SIG-M5 (cell line): Measurements from ENCODE around the gene EXOSC5.
"Not testable (repeated sequence)": the region's sequence is repeated elsewhere in the genome, so short reads cannot be mapped to it uniquely, and the experiment has no call there.

Experiments
- DNase-seq: peaks from one replicate; lab custom pipeline; 2025; lab: John Stamatoyannopoulos, UW

The EXOSC5 gene

DNA sequence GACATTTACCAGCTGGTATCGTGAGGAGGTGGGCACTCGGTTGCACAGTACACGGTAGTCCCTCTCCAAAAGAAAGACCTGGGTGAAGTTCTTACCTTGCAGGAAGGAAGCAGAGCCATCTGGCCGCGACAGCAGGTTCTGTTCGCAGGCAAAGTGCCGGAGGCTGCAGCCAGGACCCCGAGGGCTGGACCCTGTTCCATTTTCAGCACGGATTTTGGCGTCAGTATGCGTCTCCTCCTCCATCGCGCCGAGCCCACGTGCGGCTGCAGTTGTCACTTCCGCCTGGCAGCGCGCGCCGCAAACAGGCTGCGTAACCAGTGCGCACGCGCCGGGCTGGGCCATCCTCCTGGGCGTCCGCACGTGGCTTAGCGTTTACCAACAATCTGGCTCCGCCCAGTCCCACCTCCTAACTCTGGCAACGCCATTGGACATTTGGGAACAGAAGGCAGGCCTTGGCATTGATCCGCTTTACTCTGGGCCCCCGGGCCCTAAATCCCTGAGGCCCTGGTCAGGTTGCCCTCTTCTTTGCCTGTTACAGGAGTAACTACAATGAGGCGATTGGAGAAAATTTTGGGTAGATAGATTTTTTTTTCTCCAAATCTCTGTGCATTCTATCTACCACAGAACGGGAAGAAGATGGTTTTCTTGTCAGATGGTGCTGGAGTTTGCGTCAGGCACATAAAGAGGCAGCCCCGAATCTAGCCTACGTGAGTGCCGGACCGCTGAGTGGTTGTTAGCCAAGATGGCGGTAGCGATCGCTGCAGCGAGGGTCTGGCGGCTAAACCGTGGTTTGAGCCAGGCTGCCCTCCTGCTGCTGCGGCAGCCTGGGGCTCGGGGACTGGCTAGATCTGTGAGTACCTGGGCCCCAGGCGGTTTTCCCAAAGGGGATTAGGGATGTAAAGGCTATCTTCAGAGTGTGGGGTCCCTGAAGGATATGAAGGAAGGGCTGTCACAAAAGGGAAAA is at the start of gene EXOSC5, which contains the start of gene BCKDHA:
Gene EXOSC5 (minus strand): TSS at position 274 of the 964 bp plus-strand sequence. CDS start 31 bp downstream, at position 243.
Gene BCKDHA (plus strand): TSS at position 733 of the 964 bp plus-strand sequence. CDS start 10 bp downstream, at position 743.
- peak; percentile 92 for DNase-seq

DNA sequence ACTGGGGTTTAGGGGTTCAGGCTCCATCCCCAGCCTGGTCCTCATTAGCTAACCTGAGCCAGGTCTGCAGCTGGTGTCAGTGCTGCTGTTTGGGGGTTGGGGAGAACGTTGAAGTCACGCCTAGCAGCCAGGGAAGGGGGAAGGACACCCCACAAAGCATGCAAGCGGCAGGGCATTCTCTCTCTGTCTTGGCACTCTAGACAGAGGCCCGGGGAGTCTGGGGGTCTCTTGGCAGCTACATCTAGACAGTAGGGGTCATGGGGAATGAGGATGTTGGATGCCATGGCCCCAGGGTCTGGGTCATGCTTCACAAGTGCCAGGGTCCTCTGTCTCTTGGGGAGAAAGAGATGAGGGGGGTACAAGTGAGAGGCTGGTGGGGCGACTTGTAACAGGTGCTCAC is 48.4 kb upstream of the EXOSC5 start:
- DNase-seq = no peak

DNA sequence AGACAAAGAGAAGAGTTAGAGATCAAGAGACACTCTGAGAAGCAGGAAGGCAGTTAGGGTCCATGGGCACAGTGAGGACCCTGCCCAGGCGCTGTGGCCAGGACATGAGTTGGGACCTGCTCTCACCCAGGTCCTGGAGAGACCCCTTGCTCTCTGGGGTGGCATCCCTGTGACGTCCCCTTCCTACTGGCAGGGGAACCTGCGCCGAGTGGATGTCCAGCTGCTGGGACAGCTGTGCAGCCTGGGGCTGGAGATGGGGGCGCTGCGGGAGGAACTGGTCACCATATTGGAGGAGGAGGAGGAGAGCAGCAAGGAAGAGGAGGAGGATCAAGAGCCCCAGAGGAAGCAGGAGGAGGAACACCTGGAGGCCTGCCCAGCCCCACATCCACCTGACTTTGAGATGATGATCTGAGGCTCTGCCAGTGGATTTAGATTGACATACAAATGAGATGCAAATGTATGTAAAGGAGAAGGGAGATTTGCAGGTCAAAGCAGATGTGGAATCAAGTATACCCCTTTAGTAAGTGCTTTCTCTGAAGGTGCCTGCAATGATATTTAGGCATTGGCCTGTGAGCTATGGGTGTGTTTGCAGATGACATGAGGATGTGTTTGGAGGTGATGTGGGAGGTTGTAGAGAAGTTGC is 46.8 kb upstream of the EXOSC5 start:
- DNase-seq = no peak

DNA sequence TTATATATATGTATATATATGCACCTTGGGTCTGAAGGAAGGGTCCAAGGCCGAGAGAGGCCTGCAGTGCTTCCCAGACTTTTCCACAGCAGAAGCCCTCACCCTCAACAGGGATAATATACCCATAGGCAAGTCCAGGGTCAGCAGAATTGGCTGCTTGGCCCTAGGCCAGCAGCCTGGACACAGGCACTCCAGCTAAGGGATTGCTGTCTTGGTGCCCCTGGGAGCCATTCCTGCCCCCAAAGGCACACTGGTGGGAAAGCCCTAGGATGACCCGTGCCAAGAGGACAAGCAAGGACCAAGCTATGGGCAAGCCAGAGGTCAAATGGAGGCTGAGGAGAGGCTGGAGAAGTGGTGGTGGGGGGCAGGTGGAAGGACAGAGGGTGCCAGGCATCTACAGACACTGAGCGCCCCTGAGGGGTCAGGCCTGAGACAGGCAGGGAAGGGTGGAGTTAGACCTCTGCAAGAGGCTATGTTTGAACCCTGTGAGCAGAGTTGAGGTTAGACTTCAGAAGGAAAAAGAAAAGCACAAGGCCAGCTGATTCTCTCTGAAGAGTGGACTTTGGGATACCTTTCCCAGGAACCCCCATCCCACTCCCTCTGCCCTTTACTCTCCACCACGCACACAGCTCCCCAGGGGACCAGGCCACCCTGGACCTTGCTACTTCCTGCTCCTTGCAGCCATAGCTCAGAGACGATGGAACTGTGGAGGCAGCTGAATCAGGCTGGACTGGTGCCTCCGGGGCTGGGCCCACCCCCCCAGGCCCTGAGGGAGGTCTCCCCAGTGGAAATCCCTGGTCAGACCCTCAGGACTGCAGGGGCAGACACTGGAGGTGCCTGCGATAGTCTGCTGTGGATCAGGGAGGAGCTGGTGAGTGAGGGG is 45.6 kb upstream of the EXOSC5 start, which contains the start of gene ERICH4:
Gene ERICH4 (plus strand): TSS at position 684 of the 883 bp plus-strand sequence. CDS start 14 bp downstream, at position 698.
- DNase-seq = no peak

DNA sequence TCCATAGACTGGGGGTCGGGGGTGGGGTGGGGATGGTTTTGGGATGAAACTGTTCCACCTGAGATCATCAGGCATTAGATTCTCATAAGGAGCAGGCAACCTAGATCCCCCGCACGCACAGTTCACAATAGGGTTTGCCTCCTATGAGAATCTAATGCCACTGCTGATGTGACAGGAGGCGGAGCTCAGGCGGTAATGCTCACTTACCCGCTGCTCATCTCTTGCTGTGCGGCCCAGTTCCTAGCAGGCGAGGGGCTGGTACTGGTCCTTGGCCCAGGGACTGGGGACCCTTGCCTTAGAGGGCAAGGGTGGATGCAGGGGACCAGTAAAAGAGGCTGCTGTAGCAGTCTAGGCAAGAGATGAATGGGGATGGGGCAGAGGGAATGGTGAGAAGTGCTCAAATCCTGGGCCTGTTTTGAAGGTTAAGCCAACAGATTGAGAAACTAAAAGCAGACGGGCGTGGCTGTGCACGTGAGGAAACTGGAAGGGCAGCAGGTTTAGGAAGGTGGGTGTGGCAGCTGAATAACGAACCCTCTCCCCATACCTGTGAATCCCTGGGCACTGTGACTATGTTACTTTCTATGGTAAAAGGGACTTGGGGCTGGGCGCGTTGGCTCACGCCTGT is 44.3 kb upstream of the EXOSC5 start:
- DNase-seq = no peak

DNA sequence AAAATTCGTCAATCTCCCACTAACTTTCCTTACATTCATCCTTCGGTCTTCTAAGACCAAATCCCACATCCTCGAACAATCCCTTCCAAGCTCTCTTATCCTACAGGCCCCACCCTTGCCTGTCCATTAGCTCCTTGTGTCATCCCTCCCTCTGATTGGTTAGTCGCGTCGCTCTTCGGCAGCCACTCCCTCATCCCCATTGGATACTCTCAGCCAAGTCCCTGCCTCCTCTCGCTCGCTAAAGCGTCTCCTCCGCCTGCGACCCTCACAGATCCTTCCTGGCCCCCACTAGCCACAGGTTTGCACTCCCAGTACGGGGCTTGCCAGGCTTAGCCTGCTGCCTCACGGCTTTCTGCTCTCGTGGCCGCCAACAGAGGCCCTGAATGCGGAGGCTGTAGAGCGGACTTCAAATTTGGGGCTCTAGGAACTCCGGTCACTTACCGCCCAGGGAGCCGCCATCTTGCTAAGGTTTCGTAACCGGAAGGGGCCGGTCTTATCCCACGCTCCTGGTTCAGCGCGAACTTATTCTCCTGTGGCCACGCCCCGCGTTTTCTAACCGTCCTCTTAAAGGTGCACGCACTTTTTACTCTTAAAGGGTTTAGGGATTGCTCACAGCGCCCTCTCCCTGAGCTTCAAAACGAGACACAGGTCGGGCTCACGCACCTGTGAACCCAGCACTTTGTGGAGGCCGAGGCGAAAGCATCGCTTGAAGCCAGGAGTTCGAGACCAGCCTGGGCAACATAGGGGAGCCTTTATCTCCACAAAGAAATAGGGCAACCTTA is 42.5 kb upstream of the EXOSC5 start, which contains the start of gene DMAC2:
Gene DMAC2 (minus strand): TSS at position 472 of the 782 bp plus-strand sequence. CDS start 13 bp downstream, at position 459.
- DNase-seq = peak; percentile 75

DNA sequence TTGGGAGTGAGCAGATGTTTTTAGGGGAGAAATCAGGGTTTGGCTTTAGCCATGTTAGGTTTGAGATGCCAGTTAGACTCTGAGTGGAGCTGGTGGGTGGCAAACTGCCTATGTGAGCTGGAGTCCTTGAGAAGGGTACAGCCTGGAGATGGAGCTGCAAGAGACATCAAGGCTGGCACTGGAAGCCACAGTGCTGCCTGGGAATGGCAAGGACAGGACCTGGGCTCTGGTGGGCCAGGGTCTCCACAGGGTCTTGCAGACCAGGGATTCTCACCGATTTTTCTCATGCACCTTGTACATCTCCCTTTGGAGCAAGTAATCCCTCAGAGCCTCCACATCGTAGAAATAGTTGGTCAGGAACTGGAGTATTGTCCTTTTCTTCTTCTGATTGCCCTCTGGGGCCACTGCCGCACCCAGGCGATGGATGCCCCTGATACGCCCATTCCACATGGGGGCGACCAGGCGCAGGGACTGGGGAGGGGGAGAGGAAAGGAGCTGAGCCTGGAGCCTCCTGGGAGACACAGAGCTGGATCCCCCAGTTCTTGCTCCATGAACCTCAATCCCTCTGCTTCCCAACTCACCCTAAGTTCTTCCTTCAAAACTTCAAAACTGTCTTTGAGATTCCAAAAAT is 40.9 kb upstream of the EXOSC5 start:
- DNase-seq = no peak

DNA sequence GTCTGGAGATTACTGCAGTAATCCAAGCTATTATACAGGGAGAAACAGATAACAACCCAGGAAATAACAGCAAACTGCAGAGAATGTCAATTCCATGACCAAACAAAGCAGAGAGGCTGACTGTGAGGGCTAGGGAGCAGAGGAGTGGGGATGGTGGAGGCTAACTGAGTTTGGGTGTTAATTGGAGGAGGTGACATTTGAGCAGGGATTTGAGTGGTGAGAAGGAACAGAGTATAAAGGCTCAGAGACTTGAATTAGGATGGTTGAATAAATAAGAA is 39.5 kb upstream of the EXOSC5 start:
- DNase-seq = no peak

DNA sequence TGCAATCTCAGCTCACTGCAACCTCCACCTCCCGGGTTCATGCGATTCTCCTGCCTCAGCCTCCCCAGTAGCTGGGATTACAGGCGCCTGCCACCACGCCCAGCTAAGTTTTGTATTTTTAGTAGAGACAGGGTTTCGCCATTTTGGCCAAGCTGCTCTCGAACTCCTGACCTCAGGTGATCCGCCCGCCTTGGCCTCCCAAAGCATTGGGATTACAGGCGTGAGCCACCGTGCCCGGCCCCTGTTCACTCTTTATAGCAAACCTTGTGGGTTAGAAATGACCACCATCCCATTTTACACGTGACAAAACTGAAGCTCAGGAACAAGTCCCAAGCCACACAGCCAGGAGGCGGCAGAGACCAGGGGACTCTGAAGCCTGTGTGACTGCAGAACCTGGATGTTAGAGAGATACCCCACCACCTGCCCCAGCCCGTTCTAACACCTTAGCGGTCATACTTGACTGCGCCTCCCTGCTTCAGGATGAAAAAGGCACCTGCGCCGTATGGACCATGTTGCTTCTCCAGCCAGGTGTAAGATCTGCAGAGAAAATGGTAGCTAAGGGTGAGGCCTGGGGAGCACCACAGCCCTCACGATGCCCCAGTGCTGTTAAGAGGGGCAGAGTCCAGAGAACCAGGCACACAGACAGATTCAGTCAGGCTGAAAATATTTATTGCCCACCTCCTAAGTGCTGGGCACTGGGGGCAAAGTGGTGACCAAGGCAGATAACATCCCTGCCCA is 38.9 kb upstream of the EXOSC5 start:
- no peak for DNase-seq

DNA sequence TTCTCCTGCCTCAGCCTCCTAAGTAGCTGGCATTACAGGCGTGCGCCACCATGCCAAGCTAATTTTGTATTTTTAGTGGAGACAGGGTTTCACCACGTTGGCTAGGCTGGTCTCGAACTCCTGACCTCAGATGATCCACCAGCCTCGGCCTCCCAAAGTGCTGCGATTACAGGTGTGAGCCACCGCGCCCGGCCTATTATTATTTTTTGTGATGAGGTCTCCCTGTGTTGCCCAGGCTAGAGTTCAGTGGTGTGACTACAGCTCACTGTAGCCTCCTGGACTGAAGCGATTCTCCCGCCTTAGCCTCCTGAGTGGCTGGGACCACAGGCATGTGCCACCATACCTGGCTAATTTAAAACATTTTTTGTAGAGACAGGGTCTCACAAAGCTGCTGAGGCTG is 38.2 kb upstream of the EXOSC5 start:
- not testable (repeated sequence) for DNase-seq

DNA sequence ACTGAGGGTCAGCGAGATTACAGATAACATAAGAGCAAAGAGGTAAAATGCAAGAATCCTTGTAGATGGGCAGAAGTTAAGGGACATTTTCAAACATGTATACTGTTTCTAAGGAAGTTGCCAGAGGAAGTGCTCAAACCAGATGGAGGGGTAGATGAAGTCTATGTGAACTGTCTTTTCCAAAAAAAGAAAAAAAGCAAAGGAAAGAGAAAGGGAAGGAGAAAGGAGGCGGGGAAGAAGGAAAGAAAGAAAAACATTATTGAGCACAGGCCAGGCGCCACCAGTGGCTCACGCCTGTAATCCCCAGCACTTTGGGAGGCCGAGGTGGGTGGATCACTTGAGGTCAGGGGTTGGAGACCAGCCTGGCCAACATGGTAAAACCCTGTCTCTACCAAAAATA is 37.3 kb upstream of the EXOSC5 start:
- DNase-seq = no peak

DNA sequence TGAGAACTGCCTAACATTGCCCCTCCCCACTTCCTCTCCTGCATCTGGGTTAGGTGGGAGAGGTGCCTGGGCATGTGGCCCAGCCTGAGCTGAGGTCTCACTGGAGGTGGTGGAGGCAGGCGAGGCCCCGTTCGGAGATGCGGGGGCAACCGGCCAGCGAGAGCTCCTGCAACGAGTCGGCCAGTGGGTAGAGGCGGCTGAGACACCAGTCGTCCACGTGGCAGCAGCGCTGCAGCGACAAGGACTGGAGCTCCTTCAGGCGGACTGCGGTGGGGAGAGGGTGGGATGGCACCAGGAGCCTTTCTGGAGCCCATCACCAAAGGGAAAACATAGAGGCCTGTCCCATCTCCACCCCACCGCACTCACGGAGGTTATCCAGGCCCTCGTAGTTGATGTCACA is 36.0 kb upstream of the EXOSC5 start:
- DNase-seq = no peak

DNA sequence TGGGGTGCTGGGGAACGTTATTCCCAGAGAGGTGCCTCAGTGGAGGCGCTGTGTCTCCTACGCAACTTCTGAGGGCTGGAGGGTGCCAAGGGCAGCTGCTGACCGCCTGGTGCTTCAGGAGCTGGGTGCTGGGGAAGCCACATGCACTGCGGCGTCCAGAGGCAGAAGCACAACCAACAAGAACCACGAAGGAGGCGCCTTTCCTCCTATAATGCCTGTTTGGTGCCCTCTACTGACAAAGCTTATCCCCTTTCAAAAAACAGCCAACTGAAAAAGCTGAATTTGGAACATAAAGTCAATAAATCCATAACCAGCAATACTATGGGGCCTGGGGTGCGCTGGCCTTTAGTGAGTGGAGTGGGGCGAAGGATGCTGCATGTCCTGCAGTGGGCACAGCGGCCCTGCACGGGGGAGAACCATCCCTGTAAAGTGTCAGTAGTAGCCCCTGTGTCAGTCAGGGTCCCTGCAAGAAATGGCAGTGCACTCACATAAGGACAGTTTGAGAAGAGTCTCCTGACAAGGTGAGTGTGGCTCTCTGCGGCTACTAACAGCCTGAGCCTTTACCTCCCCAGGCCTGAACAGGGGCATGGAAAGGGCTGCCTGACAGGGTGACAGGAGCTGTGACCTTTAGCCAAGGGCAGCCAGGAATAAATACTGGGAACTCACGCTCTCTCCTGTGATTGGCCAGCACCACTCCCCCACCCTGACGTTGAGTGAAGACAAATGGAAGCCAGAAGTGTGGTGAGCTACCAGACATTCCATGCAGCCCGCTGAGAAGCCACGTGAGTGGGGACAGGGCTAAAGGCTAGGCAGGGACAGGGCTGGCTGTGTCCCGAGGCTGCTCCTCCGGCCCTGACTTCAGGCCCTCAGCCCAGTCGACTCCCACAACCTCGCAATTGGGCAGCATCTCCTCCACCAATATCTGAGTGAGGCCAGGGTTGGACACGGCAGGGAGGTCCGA is 34.5 kb upstream of the EXOSC5 start:
- DNase-seq = no peak

DNA sequence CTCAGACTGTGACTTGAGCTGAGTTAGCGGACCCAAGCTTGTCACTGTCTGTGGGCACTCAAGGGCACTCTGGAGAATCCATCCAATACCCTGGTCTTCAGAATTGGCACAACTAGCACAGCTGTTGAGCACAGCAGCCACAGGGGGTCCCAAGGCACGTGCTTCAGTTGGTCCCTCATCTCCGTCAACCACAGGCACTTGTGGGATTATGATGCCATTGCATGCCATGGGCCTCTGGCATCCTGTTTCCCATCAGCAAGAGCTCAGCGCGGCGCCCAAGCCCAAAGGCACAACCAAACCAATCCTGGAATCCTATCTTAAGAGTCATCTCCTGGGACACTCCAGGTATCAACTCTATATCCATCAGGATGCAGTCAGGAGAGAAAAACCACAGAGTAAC is 33.8 kb upstream of the EXOSC5 start:
- DNase-seq = no peak

DNA sequence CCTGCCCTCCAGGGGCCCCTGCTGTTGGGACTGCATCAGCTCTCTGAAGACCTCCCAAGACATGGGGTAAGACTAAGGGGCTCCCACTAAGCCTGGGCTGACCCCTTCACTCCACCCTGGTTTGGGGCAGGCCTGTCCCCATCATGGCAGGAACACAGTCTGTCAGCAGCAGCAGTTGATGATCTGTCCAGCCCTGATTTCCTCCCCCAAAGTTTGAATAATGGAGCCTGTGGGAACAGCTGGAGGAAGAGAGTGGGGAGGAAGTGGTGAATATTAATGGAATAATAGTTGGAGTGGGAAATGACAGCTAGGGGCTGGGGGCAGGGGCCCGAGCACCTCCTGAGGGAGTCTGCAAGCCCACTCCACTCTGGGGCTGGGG is 31.3 kb upstream of the EXOSC5 start:
- no peak for DNase-seq

DNA sequence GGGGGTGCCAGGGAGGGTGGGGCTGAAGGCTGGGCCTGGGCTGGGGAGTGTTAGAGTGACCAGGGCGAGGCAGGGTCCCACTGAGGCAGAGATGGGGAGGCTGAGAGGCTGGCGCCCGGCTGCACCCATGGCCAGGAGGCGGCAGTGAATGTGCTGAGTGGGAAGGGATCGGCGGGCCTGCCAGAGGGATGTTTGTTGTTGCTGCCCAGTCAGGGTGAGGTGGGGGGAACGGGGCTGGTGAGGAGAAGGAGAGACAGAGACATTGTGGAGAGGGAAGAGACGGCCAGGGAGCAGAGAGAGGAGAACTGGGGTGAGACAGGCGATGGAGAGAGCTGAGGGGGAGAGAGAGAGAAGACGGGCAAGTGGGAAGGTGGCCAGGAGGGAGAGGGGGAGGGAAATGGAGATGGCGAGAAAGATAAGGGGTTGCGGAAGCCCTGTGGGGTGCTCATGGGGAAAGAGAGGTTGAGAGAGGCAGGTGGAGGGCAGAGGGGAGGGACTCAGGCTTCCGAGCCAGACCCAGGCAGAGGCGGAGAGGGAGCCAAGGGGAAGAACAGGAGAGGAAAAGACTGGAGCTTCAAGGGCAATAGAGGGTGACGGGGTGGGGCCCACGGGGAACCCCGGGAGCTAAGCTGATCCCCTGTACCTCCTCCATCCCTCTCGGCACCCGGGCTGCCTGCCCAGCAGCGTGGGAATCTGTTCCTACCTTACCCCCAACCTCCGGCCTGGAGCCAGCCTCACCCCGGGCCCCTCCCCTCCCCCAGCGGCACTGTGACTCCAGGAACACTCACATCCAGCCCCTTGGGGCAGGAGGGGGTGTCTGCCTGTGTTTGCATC is 30.7 kb upstream of the EXOSC5 start:
- DNase-seq = no peak

DNA sequence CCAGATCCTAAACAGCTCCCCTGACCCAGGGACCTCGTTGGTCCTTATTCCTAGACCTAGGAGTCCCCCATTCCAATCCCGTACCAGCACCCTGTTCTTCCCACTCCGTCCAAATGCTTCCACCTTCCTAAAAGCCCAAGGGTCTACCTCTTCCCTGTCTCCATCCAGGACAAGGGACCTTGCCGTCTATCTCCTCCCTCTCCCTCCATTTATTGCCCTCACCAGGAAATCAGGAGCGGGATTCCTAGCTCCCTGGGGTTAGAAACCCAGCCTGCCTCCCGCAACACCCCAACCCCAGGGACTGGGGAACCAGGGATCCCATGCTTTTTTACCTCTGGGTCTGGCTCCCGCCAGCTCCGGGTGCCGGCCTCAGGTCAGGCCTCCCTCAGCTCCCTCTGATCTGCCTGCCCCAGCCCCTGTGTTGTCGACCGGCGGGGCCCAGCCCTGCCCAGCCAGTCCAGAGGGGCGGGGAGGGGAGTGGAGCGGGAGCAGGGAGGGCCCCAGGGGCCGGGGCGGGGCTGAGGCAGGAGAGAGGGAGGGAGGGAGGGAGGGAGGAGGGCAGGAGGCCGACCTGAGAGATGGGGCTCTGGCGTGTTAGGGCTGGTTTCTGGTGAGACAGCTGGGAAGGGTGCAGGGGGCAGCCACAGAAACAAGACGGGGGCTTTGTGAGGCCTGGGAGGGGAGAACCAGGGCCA is 29.9 kb upstream of the EXOSC5 start, which contains the start of gene B3GNT8:
Gene B3GNT8 (minus strand): TSS at position 423 of the 695 bp plus-strand sequence. CDS start 596 bp downstream, outside the sequence.
- no peak for DNase-seq
